ENCODE data around the gene KRT80. TPM values are rescaled to one million over a fixed set of nuclear protein-coding genes. Genes with fewer than 3 reads are reported as not detected.

The KRT80 gene
- total RNA-seq, 3 donors from 2014 or later, result 2.9 to 9.8 TPM; not detected in 1

DNA sequence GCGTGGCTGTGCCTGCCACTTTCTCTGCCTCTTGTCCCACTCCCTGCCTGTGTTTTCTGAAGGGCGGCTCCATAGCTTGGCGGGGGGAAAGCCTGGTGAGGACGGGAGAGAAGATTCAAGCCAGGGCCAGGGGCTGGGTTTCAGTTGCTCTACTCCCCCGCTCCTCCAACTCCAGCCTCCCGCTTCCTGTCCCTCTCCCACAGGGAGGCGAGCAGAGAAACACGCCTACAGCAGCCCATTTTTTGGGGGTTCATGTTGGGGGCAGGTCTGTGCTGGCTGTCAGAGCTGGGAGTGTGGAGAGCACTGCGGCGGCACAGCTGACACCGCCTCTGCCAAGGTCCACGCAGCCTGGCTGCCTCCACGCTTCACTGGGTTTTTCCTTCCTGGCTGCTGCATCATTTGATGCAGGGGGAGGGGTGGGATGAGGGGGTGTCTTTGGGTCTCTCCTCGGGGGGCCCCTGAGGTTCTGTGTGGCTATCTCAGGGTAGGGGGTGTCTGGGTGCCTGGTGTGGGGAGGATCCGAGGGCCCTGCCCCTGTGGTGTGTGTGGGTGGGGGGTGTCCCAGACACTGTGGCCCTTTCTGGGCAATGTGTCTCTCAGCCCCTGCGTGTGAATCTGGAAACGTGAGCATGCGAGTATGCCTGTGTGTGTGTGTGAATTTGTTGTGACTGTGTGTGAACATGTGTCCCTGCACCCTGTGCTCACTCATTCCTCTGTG, 10.7 kb upstream of the KRT80 start:
- Histone ChIP-seq H3K27ac (peak overlapping the region; percentile 88 to 89), H3K27me3 (no peaks in the 10 kb centered on the region), H3K9me3 (no peaks in the 10 kb centered on the region), H3K4me1 (peaks cover 0 to 17% of the 10 kb centered on the region in 2 donors), H3K4me3 (peak overlapping the region in 1 of 3 donors; percentile 34), H3K36me3 (no peaks in the 10 kb centered on the region)
- TF ChIP-seq, protein P1, sequence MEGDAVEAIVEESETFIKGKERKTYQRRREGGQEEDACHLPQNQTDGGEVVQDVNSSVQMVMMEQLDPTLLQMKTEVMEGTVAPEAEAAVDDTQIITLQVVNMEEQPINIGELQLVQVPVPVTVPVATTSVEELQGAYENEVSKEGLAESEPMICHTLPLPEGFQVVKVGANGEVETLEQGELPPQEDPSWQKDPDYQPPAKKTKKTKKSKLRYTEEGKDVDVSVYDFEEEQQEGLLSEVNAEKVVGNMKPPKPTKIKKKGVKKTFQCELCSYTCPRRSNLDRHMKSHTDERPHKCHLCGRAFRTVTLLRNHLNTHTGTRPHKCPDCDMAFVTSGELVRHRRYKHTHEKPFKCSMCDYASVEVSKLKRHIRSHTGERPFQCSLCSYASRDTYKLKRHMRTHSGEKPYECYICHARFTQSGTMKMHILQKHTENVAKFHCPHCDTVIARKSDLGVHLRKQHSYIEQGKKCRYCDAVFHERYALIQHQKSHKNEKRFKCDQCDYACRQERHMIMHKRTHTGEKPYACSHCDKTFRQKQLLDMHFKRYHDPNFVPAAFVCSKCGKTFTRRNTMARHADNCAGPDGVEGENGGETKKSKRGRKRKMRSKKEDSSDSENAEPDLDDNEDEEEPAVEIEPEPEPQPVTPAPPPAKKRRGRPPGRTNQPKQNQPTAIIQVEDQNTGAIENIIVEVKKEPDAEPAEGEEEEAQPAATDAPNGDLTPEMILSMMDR (IDR thresholded peaks at IDR 0.05), result no peak
- no peak for TF ChIP-seq POLR2A (IDR thresholded peaks at IDR 0.05)
- DNase-seq (ENCODE audit: low spot score in 2 of 2), result no peak
- intact Hi-C loops (cut with DNase I; ENCODE audit: low total_unique reads), result no loop called here

DNA sequence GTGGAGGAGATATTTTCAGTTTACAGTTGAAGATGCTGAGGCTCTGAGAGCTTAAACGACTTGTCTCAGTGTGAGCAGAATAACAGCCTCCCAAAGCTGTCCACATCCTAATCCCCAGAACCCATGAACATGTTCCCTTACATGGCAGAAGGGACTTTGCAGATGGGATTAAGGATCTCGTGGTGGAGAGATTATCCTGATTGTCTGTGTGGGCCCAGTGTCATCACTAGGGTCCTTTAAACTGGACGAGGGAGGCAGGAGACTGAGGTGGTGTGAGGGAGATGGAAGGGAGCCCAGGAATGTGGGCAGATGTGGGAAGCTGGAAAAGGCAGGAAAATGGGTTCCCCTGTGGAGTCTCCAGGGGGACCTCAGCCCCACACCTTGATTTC, 9.6 kb upstream of the KRT80 start:
- intact Hi-C loops (cut with DNase I; ENCODE audit: low total_unique reads), result no loop called here

GRCh38 chr12:52200781-52201450, 9.1 kb upstream of the KRT80 start:
- intact Hi-C loops (cut with DNase I; ENCODE audit: low total_unique reads), result no loop called here
- Histone ChIP-seq H3K9me3 (no peaks in the 10 kb centered on the region), H3K4me3 (no peak overlapping the region), H3K4me1 (peaks cover 0 to 17% of the 10 kb centered on the region in 2 donors), H3K27ac (peak overlapping the region in 1 of 2 donors; percentile 33), H3K36me3 (no peaks in the 10 kb centered on the region), H3K27me3 (no peaks in the 10 kb centered on the region)
- no peak for DNase-seq (ENCODE audit: low spot score in 2 of 2)
- TF ChIP-seq POLR2A (IDR thresholded peaks at IDR 0.05) (no peak), POLR2AphosphoS5 (IDR thresholded peaks at IDR 0.05) (no peak)
- TF ChIP-seq, protein P1 (IDR thresholded peaks at IDR 0.05), result no peak

More for the DNA sequence above, 9.6 kb upstream of the KRT80 start:
- TF ChIP-seq, protein P1 (IDR thresholded peaks at IDR 0.05), result no peak
- TF ChIP-seq POLR2A (IDR thresholded peaks at IDR 0.05) (no peak), POLR2AphosphoS5 (IDR thresholded peaks at IDR 0.05) (no peak)
- Histone ChIP-seq H3K36me3 (no peaks in the 10 kb centered on the region), H3K27ac (no peak overlapping the region), H3K9me3 (no peaks in the 10 kb centered on the region), H3K4me3 (no peak overlapping the region), H3K27me3 (no peaks in the 10 kb centered on the region), H3K4me1 (peaks cover 0 to 17% of the 10 kb centered on the region in 2 donors)
- DNase-seq (ENCODE audit: low spot score in 2 of 2), result no peak

DNA sequence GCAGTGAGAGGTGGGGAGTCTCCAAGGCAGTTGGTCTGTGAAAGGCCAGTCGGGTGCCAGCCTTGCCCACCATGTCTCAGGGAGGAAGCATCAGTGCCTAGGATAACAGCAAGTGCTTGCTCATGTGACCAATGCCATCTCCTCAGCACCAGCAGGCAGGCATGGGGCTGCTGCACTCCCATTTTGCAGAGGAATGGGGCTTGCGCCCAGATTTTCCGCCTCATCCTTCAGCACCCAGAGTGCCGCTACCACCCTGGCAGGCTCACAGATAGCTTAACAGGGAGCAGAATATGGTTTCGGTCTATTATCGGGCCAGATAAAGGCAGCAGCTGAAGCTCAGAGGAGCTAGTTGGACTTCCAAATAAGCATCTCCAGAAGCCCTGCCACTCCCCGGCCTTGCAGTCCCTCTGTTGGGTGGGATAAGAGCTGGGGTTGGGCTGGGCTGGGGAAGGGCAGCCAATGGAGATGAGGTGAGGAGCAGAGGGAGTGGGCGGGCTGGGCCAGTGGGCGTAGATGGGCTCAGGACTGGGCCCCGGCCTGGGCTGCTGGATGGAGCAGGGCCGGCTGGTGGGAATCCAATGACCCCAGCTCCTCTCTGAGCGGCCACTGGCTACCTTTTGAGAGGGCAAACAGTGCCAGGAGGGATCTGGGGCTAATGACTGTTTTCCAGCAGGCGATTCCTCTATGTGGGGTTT, 8.4 kb upstream of the KRT80 start:
- H3K9me3 ChIP-seq, result no peaks in the 10 kb centered on the region
- TF ChIP-seq POLR2AphosphoS5 (IDR thresholded peaks at IDR 0.05) (no peak), POLR2A (IDR thresholded peaks at IDR 0.05) (no peak)
- TF ChIP-seq, protein P1 (IDR thresholded peaks at IDR 0.05), result no peak
- H3K36me3 ChIP-seq, result no peaks in the 10 kb centered on the region
- no peaks in the 10 kb centered on the region for H3K27me3 ChIP-seq
- intact Hi-C loops (cut with DNase I; ENCODE audit: low total_unique reads), result no loop called here
- no peak overlapping the region for H3K4me3 ChIP-seq
- peak overlapping the region in 1 of 2 donors; percentile 33 for H3K27ac ChIP-seq
- peaks cover 0 to 17% of the 10 kb centered on the region in 2 donors for H3K4me1 ChIP-seq
- DNase-seq (ENCODE audit: low spot score in 2 of 2), result no peak
